Osteocyte (in vitro differentiated cells): ENCODE measurements around the gene NFYC. TPM values are rescaled to one million over a fixed set of nuclear protein-coding genes. Genes with fewer than 3 reads are reported as not detected.

Experiments used
- DNase-seq: peaks from one replicate; pipeline ENCODE4 v3.0.0; 2021; ENCODE audit warnings: mixed read lengths; ENCODE audit not compliant: unreplicated experiment; ENCODE audit errors: extremely low spot score
- H3K27ac Mint-ChIP-seq: one replicate; pipeline ENCODE4 v1.8.0; 2021; ENCODE audit warnings: mild to moderate bottlenecking, mixed read lengths; ENCODE audit not compliant: unreplicated experiment
- H3K27me3 Mint-ChIP-seq: one replicate; pipeline ENCODE4 v1.8.0; 2021; ENCODE audit warnings: mixed read lengths; ENCODE audit not compliant: unreplicated experiment
- H3K36me3 Mint-ChIP-seq: one replicate; pipeline ENCODE4 v1.8.0; 2021; ENCODE audit warnings: mixed read lengths; ENCODE audit not compliant: unreplicated experiment
- H3K4me1 Mint-ChIP-seq: one replicate; pipeline ENCODE4 v1.8.0; 2021; ENCODE audit warnings: mixed read lengths; ENCODE audit not compliant: unreplicated experiment
- H3K4me3 Mint-ChIP-seq: one replicate; pipeline ENCODE4 v1.8.0; 2021; ENCODE audit warnings: mild to moderate bottlenecking, moderate library complexity, mixed read lengths; ENCODE audit not compliant: unreplicated experiment
- H3K9me3 Mint-ChIP-seq: one replicate; pipeline ENCODE4 v1.8.0; 2021; ENCODE audit warnings: mixed read lengths; ENCODE audit not compliant: unreplicated experiment
- CTCF ChIP-seq: fragments of 200-600 bp; sonication (generic); IDR thresholded peaks from 2 replicates; pipeline ENCODE4 v1.5.0; 2021; ENCODE audit warnings: antibody characterized with exemption, mild to moderate bottlenecking, moderate library complexity
- total RNA-seq: library from RNA; stranded (reverse); gene quantifications from 2 replicates; pipeline ENCODE4 v1.2.1, GENCODE V29; 2021

The NFYC gene
- total RNA-seq, 1 donor from 2014 or later = 49.0 TPM

DNA sequence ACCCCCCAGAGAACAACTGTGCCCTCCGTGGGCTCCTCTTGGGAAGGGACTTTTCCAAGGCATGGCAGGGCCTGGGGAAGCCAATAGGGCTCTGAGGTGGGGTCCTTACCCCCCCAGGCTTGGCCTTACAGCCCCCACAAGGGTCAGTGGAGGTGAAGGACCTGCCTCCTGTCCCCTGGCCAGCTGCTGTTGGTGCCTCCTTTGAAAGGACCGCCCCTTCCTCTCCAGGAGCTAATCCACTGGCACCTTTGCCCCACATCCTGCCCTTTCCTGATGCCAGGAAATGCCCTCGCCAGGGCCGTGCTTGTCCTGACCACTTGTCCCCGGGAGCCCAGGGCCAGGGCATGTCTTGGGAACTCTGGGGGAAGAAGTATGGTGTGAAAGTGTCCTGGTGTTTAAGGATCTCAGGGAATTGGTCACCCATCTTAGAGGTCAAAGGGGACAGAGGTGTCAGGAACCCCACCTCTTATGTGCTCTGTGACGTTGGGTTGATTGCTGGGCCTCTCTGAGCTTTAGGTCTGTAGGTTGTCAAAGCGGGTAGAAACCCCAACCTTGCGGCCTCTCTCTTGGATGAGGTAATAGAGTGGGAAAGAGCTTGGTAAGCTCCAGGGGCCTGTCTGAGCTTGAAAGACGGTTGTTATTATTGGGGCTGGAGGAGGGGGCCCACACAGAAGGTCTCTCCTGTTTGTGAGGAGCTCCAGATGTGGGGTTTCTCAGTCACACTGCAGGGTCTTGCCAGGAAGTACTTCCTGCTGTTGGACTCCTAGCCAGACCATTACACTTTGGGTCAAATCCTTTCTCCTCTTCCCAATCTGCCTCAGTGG lies 94.9 kb downstream of the NFYC start:
- Mint-ChIP-seq H3K27ac (no peak overlapping the region), H3K36me3 (no peaks in the 10 kb centered on the region)

GRCh38 chr1:40786995-40787705 lies 95.6 kb downstream of the NFYC start:
- no peak for TF ChIP-seq CTCF
- Mint-ChIP-seq H3K4me1 (peaks cover 19% of the 10 kb centered on the region), H3K9me3 (no peaks in the 10 kb centered on the region), H3K27me3 (no peaks in the 10 kb centered on the region), H3K27ac (no peak overlapping the region), H3K36me3 (no peaks in the 10 kb centered on the region), H3K4me3 (no peak overlapping the region)
- DNase-seq = no peak

More for the DNA sequence above, 94.9 kb downstream of the NFYC start:
- Mint-ChIP-seq H3K27me3 (no peaks in the 10 kb centered on the region), H3K9me3 (no peaks in the 10 kb centered on the region), H3K4me1 (peaks cover 17% of the 10 kb centered on the region), H3K4me3 (no peak overlapping the region)
- DNase-seq = no peak
- TF ChIP-seq CTCF = no peak

DNA sequence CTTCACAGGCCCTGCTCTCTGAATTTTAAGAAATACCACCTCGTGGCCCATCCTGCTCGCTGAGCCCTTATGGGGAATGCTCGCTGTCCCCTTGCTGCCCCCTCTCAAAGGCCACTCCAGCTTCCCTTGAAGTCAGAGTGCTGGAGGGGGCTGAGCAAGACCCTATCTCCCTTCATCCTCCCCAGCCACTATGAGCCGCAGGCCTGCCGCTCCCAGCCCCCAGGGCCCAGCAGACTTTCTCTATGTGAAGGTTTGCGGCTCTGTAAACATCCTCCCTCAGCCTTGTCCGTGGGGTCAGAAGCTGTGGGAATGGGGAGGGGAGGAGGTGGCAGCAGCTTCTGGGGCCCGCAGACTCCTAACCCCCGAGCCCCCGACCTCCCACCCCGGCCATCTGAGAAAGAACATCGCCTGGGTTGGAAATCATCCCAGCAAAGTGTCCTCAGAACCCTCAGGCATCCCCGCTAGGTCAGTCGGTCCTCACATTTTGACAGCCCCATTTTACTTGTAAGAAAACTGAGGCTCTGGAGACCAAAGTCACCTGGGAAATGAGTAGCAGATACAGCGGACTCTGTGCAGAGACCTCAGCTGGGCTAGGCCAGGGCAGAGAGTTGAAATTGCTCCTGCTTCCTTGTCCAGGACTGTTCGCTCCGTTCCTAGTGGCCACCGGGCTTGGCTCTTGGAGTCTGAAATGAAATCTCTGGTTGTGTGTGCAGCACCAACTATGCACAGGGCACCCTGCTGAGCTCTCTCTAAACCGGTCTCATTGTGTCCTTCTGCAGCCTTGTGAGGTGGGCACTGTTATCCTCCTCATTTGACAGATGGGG lies 96.4 kb downstream of the NFYC start:
- no peak for TF ChIP-seq CTCF
- Mint-ChIP-seq H3K27me3 (no peaks in the 10 kb centered on the region), H3K27ac (no peak overlapping the region), H3K9me3 (no peaks in the 10 kb centered on the region), H3K4me1 (peaks cover 15% of the 10 kb centered on the region), H3K36me3 (no peaks in the 10 kb centered on the region), H3K4me3 (no peak overlapping the region)
- DNase-seq = no peak

DNA sequence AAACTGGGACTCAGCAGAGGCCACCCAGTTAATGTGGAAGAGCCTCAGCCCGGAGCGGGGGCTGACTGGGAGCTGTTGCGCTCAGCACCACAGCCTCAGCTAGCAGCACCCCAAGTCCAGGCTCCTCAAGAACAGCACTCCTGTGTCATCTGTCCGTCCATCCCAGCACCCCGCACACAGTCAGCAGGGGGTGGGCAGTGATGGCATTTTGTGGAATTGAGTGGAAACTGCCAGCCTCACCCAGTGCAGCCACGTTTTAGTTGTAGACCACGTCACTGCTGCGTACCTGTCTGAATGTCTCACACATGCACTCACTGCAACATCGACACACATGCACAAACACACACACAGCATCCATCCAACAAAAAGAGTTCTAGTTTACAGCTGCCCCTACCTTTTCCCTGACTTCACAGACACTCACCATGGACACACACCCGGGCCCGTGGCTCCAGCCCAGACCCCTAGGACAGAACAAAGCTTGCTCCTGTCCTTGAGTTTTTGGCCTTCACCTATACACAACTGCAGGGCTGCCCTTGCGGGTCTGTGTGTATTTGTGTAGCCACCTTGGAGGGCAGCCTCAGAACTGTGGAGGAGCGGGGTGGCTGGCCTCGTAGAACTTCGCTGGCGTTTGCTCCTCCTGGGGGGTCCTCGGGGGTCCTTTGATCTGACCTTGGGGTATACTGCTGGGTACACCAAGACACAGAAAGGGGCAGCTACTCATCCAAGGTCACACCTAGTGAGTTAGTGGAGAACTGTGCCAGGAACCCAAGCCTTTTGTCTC lies 97.2 kb downstream of the NFYC start:
- TF ChIP-seq CTCF = no peak
- Mint-ChIP-seq H3K4me3 (no peak overlapping the region), H3K36me3 (no peaks in the 10 kb centered on the region), H3K27ac (no peak overlapping the region), H3K4me1 (peaks cover 10% of the 10 kb centered on the region), H3K9me3 (no peaks in the 10 kb centered on the region), H3K27me3 (no peaks in the 10 kb centered on the region)
- no peak for DNase-seq
